Kidney epithelial cell (primary cell): ENCODE data around the gene RAB20. TPM values are rescaled to one million over a fixed set of nuclear protein-coding genes. Genes with fewer than 3 reads are reported as not detected.

ENCODE experiments used
- DNase-seq: peaks from one replicate; pipeline ENCODE4 v3.0.0-alpha.2; 2010; ENCODE audit warnings: low read depth
- H3K27me3 ChIP-seq: 2 replicates; pipeline ENCODE4 v1.6.0; 2011; ENCODE audit warnings: low read length; ENCODE audit not compliant: control insufficient read depth, insufficient read depth
- H3K36me3 ChIP-seq: 2 replicates; pipeline ENCODE4 v1.5.1; 2011; ENCODE audit warnings: low read length; ENCODE audit not compliant: control insufficient read depth, insufficient read depth
- H3K4me3 ChIP-seq: 2 replicates; pipeline ENCODE4 v1.5.1; 2011; ENCODE audit warnings: low read depth, mild to moderate bottlenecking, control low read depth, low read length
- total RNA-seq: library from RNA; depleted of rRNA; stranded (reverse); fragments of >200 nt; gene quantifications from 2 replicates; pipeline ENCODE4 v1.2.3, GENCODE V29; 2015
- TF ChIP-seq, protein P1 (sequence below): IDR thresholded peaks from 2 replicates; pipeline ENCODE4 v1.5.1; 2011; ENCODE audit warnings: mild to moderate bottlenecking, moderate library complexity, low read length, control low read depth, inconsistent platforms; ENCODE audit not compliant: insufficient read depth, poor library complexity, severe bottlenecking

The RAB20 gene
- total RNA-seq, 1 donor from 2014 or later: 7.4 TPM

DNA sequence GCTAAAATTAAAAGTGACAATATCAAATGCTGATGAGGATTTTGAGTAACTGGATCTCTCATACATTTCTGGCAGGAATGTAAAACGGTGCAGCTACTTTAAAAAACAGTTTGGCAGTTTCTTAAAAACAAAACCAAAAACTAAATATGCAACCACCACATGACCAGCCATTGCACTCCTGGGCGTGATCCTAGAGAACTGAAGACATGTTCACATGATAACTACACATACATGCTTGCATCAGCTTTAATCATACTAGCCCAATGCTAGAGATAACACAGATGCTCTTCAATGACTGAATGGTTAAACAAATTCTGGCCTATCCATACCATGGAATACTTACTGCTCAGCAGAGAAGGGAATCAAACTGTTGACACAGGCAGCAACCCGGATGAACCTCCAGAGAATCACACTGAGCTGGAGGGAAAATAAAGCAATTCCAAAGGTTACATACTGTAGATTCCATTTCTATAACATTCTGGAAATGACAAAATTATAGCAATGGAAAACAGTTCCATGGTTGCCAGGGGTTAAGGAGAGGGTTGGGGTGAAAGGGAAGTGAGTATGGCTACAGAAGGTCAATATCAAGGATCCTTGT is 28.4 kb upstream of the RAB20 start:
- Histone ChIP-seq H3K4me3 (no peak overlapping the region), H3K27me3 (peaks cover 2% of the 10 kb centered on the region), H3K36me3 (no peaks in the 10 kb centered on the region)
- DNase-seq: no peak
- TF ChIP-seq, protein P1, sequence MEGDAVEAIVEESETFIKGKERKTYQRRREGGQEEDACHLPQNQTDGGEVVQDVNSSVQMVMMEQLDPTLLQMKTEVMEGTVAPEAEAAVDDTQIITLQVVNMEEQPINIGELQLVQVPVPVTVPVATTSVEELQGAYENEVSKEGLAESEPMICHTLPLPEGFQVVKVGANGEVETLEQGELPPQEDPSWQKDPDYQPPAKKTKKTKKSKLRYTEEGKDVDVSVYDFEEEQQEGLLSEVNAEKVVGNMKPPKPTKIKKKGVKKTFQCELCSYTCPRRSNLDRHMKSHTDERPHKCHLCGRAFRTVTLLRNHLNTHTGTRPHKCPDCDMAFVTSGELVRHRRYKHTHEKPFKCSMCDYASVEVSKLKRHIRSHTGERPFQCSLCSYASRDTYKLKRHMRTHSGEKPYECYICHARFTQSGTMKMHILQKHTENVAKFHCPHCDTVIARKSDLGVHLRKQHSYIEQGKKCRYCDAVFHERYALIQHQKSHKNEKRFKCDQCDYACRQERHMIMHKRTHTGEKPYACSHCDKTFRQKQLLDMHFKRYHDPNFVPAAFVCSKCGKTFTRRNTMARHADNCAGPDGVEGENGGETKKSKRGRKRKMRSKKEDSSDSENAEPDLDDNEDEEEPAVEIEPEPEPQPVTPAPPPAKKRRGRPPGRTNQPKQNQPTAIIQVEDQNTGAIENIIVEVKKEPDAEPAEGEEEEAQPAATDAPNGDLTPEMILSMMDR: no peak

DNA sequence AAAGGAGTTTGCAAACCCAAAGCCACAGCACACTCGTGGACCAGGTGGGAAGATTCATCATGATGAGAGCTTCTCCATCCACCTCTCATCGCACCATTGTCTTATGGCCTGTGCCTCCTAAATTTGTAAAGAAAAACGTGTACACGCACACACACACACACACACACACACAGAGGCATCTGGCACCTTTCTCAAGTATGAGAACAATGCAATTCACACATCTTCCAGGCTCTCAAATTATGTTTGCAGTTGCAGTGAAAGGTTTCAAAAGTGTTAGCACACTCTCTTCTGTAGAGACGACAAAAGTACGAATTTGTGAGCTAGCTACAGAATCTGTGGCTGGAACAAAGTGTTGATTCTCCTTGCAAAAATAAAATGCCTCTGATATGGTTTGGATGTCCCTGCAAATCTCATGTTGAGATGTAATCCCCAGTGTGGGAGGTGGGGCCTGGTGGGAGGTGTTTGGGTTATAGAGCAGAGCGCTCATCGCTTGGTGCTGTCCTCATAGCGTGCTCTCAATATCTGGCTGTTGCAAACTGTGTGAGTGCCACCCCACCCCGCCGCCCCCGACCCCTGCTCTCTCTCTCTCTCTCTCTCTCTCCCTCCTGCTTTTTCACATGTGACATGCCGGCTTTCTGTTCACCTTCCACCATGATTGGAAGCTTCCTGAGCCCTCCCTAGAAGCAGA is 21.8 kb upstream of the RAB20 start:
- H3K4me3 ChIP-seq: no peak overlapping the region
- H3K27me3 ChIP-seq: no peaks in the 10 kb centered on the region
- no peak for DNase-seq
- TF ChIP-seq, protein P1: no peak
- no peaks in the 10 kb centered on the region for H3K36me3 ChIP-seq

DNA sequence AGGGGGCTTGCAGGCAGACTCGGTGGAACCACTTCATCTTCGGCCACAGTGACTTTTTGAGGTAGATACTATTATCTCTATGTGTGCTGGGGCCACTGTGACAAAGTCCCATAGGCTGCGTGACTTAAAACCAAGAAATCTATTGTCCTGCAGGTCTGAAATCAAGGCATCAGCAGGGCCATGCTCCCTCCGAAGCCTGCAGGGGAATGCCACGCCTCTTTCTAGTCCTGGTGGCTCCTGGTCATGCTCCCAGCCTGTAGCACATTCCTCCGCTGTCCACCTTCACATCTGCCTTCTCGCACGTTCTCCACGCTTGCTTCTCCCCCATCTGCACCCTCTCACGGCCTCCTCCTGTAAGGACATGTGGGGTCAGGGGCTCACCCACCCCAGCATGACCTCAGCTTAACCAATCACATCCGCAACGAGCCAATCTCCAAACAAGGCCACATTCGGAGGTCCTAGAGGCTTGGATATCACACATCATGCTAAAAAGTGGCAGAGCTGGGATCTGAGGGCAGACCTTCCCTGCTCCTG is 21.0 kb upstream of the RAB20 start:
- TF ChIP-seq, protein P1: no peak
- no peak for DNase-seq
- Histone ChIP-seq H3K4me3 (no peak overlapping the region), H3K36me3 (no peaks in the 10 kb centered on the region), H3K27me3 (no peaks in the 10 kb centered on the region)

DNA sequence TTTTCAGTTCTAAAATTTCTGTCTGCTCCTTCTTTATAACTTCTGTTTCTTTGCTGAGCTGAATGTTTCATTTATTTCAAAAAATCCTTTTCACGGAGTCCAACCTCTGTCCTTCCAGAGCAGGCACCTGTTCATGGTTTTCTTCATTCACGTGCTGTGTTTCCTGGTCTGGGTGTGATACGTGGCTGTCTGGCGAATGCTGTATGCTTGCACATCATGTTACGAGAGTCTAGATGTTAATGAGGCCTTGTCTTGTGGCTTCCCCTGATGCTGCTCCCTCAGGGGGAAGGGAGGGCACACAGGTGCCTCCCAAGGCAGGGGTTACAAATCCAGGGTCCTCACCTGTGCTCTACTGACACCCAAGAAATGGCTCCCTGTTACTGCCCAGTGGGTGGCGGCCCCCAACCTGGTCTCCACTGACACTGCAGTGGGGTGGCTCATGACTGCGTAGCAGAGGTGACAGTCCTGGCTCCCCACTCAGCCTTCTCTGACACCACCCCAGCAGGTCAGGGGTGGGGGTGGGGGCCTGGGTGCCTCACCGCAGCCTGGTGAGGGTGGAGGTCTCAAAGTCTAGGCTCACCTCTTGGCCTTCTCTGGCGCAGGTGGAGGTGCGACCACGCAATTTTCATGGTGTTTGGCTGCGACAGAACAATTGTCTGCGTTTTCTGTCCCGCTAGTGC is 20.1 kb upstream of the RAB20 start:
- TF ChIP-seq, protein P1: no peak

DNA sequence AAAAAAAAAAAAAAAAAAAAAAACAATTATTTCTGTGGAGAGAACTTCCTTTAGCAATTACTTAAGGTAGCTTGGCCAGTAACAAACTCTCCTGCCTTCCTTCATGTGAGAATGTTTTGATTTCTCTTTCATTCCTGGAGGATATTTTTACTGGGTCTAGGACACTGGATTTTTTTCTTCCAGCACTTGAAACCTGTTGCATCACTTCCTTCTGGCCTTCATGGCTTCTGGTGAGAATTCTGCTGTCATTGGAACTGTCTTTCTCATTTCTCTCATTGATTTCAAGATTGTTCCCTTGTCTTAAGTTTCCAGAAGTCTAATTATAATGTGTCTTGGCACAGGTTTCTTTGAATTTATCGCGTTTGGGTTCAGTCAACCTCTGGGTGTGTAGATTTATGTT is 19.3 kb upstream of the RAB20 start:
- H3K36me3 ChIP-seq: no peaks in the 10 kb centered on the region
- peaks cover 4% of the 10 kb centered on the region for H3K27me3 ChIP-seq
- TF ChIP-seq, protein P1: no peak
- no peak overlapping the region for H3K4me3 ChIP-seq
- DNase-seq: no peak

More for the DNA sequence above, 20.1 kb upstream of the RAB20 start:
- Histone ChIP-seq H3K27me3 (no peaks in the 10 kb centered on the region), H3K36me3 (no peaks in the 10 kb centered on the region), H3K4me3 (no peak overlapping the region)
- no peak for DNase-seq
